Mesothelial cell of epicardium (in vitro differentiated cells): Measurements from ENCODE around the gene ASB1. TPM values are rescaled to one million over a fixed set of nuclear protein-coding genes. Genes with fewer than 3 reads are reported as not detected.

Experiments
- DNase-seq, 2 experiments: peaks; one replicate each; pipeline ENCODE4 v3.0.0; 2021; ENCODE audit warnings: low spot score in 2 of 2; ENCODE audit not compliant: unreplicated experiment in 2 of 2
- H3K27ac Mint-ChIP-seq: 2 replicates; pipeline ENCODE4 v1.8.0; 2021; ENCODE audit warnings: mixed read lengths
- H3K27me3 Mint-ChIP-seq: 2 replicates; pipeline ENCODE4 v1.8.0; 2021; ENCODE audit warnings: low read depth, mixed read lengths
- H3K36me3 Mint-ChIP-seq: 2 replicates; pipeline ENCODE4 v1.8.0; 2021; ENCODE audit warnings: mixed read lengths
- H3K4me1 Mint-ChIP-seq: 2 replicates; pipeline ENCODE4 v1.8.0; 2021; ENCODE audit warnings: mixed read lengths
- H3K4me3 Mint-ChIP-seq: 2 replicates; pipeline ENCODE4 v1.8.0; 2021; ENCODE audit warnings: mild to moderate bottlenecking, moderate library complexity, mixed read lengths
- H3K9me3 Mint-ChIP-seq: 2 replicates; pipeline ENCODE4 v1.8.0; 2021; ENCODE audit warnings: mixed read lengths
- CTCF ChIP-seq: fragments of 200-600 bp; sonication (generic); IDR thresholded peaks from one replicate; pipeline ENCODE4 v1.5.0; 2021; ENCODE audit warnings: antibody characterized with exemption; ENCODE audit not compliant: unreplicated experiment
- total RNA-seq: library from RNA; stranded (reverse); gene quantifications from 3 replicates; pipeline ENCODE4 v1.2.1, GENCODE V29; 2021

Gene ASB1
- total RNA-seq, 1 donor from 2014 or later = 33.2 TPM

- no peak for TF ChIP-seq CTCF
- Mint-ChIP-seq H3K36me3 (no peaks in the 10 kb centered on the region), H3K27me3 (peaks cover 2% of the 10 kb centered on the region), H3K27ac (no peak overlapping the region), H3K4me1 (peaks cover 1% of the 10 kb centered on the region), H3K4me3 (no peak overlapping the region), H3K9me3 (no peaks in the 10 kb centered on the region)
- DNase-seq = no peak
Measured at GRCh38 chr2:238495422-238495821, 68.7 kb downstream of the ASB1 start.

GRCh38 chr2:238496756-238497609 lies 70.3 kb downstream of the ASB1 start:
- DNase-seq = peak in 1 of 2 experiments; percentile 14
- H3K36me3 Mint-ChIP-seq = no peaks in the 10 kb centered on the region
- H3K4me3 Mint-ChIP-seq = no peak overlapping the region
- no peak for TF ChIP-seq CTCF
- H3K4me1 Mint-ChIP-seq = peaks cover 1% of the 10 kb centered on the region
- H3K9me3 Mint-ChIP-seq = no peaks in the 10 kb centered on the region
- no peaks in the 10 kb centered on the region for H3K27me3 Mint-ChIP-seq
- no peak overlapping the region for H3K27ac Mint-ChIP-seq

- Mint-ChIP-seq H3K27me3 (no peaks in the 10 kb centered on the region), H3K4me1 (peaks cover under 1% of the 10 kb centered on the region), H3K9me3 (no peaks in the 10 kb centered on the region), H3K36me3 (no peaks in the 10 kb centered on the region), H3K27ac (no peak overlapping the region), H3K4me3 (no peak overlapping the region)
- peak in 1 of 2 experiments; percentile 31 for DNase-seq
- TF ChIP-seq CTCF = no peak
Measured at GRCh38 chr2:238497610-238498005, 70.9 kb downstream of the ASB1 start.

GRCh38 chr2:238498188-238498587 lies 71.5 kb downstream of the ASB1 start:
- Mint-ChIP-seq H3K27me3 (no peaks in the 10 kb centered on the region), H3K4me3 (no peak overlapping the region), H3K9me3 (no peaks in the 10 kb centered on the region), H3K4me1 (no peaks in the 10 kb centered on the region), H3K36me3 (no peaks in the 10 kb centered on the region), H3K27ac (no peak overlapping the region)
- no peak for TF ChIP-seq CTCF
- DNase-seq = peak in 1 of 2 experiments; percentile 31

- Mint-ChIP-seq H3K27ac (no peak overlapping the region), H3K27me3 (no peaks in the 10 kb centered on the region), H3K36me3 (no peaks in the 10 kb centered on the region), H3K9me3 (no peaks in the 10 kb centered on the region), H3K4me1 (no peaks in the 10 kb centered on the region), H3K4me3 (no peak overlapping the region)
- TF ChIP-seq CTCF = no peak
- peak in 1 of 2 experiments; percentile 21 for DNase-seq
Measured at GRCh38 chr2:238498691-238499295, 72.1 kb downstream of the ASB1 start.
